ENCODE data around the gene COG3. TPM values are rescaled to one million over a fixed set of nuclear protein-coding genes. Genes with fewer than 3 reads are reported as not detected.

Gene COG3
- total and polyA plus RNA-seq, 2 experiments from 2014 or later: 17.1 to 23.9 TPM

DNA sequence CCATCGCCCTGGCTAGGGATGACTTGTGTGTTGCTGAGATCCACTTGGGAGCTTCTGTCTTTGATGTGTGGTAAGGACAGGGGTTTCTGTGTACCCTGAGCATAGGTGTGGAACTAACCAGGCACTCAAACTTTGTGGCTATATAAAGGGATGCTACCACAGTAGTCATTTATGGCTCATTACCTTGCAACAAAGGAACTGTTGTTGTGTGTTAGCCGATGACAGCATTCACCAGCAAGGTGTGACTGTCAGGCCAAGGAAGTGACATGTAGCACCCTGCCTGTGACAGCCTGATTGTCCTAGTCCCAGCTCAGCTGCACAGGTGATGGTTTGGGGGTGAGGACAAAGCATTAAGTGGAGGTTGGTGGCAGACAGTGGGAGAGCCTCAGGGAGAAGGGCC, 73.6 kb downstream of the COG3 start:
- no peak overlapping the region for H3K4me2 ChIP-seq
- no peaks in the 10 kb centered on the region for H3K9me2 ChIP-seq (ENCODE audit: insufficient read depth)
- DNase-seq (ENCODE audit: low spot score) (no peak), ATAC-seq (no peak)
- H3K79me2 ChIP-seq (replicated peaks; ENCODE audit: insufficient read depth): no peaks in the 10 kb centered on the region
- H3K27ac ChIP-seq (ENCODE audit: low read depth): no peak overlapping the region
- Mint-ChIP-seq H3K27me3 (ENCODE audit: insufficient read depth, low read depth, poor library complexity) (peaks cover 3% of the 10 kb centered on the region), H3K9me3 (no peaks in the 10 kb centered on the region), H3K4me1 (no peaks in the 10 kb centered on the region), H3K4me3 (no peak overlapping the region), H3K36me3 (ENCODE audit: low read depth) (no peaks in the 10 kb centered on the region), H3K27ac (no peak overlapping the region)
- H4K20me1 ChIP-seq (replicated peaks; ENCODE audit: insufficient read depth): peaks cover 3% of the 10 kb centered on the region; the same call in 1 of the 2 replicates
- no peaks in the 10 kb centered on the region for H3K27me3 ChIP-seq (ENCODE audit: insufficient read depth)
- TF ChIP-seq EZH2 (IDR thresholded peaks at IDR 0.05; ENCODE audit: low read depth, unreplicated experiment) (no peak), ZNF331 (CRISPR knock-in tag; IDR thresholded peaks at IDR 0.05; ENCODE audit: low read depth) (no peak), POLR2AphosphoS5 (IDR thresholded peaks at IDR 0.05; ENCODE audit: low read depth) (no peak), ZNF114 (CRISPR knock-in tag; IDR thresholded peaks at IDR 0.05) (no peak), NANOG (IDR thresholded peaks at IDR 0.05; ENCODE audit: borderline replicate concordance) (no peak), CREB1 (CRISPR knock-in tag; IDR thresholded peaks at IDR 0.05; ENCODE audit: low read depth) (no peak), JUNB (IDR thresholded peaks at IDR 0.05; ENCODE audit: unreplicated experiment) (no peak), STAT1 (IDR thresholded peaks at IDR 0.05; ENCODE audit: unreplicated experiment) (no peak), EZH2phosphoT487 (IDR thresholded peaks at IDR 0.05; ENCODE audit: unreplicated experiment) (no peak)
- TF ChIP-seq, protein P1, sequence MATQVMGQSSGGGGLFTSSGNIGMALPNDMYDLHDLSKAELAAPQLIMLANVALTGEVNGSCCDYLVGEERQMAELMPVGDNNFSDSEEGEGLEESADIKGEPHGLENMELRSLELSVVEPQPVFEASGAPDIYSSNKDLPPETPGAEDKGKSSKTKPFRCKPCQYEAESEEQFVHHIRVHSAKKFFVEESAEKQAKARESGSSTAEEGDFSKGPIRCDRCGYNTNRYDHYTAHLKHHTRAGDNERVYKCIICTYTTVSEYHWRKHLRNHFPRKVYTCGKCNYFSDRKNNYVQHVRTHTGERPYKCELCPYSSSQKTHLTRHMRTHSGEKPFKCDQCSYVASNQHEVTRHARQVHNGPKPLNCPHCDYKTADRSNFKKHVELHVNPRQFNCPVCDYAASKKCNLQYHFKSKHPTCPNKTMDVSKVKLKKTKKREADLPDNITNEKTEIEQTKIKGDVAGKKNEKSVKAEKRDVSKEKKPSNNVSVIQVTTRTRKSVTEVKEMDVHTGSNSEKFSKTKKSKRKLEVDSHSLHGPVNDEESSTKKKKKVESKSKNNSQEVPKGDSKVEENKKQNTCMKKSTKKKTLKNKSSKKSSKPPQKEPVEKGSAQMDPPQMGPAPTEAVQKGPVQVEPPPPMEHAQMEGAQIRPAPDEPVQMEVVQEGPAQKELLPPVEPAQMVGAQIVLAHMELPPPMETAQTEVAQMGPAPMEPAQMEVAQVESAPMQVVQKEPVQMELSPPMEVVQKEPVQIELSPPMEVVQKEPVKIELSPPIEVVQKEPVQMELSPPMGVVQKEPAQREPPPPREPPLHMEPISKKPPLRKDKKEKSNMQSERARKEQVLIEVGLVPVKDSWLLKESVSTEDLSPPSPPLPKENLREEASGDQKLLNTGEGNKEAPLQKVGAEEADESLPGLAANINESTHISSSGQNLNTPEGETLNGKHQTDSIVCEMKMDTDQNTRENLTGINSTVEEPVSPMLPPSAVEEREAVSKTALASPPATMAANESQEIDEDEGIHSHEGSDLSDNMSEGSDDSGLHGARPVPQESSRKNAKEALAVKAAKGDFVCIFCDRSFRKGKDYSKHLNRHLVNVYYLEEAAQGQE (IDR thresholded peaks at IDR 0.05; ENCODE audit: unreplicated experiment): no peak
- TF ChIP-seq, protein P2, sequence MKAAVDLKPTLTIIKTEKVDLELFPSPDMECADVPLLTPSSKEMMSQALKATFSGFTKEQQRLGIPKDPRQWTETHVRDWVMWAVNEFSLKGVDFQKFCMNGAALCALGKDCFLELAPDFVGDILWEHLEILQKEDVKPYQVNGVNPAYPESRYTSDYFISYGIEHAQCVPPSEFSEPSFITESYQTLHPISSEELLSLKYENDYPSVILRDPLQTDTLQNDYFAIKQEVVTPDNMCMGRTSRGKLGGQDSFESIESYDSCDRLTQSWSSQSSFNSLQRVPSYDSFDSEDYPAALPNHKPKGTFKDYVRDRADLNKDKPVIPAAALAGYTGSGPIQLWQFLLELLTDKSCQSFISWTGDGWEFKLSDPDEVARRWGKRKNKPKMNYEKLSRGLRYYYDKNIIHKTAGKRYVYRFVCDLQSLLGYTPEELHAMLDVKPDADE (IDR thresholded peaks at IDR 0.05): no peak
- TF ChIP-seq, protein P3, sequence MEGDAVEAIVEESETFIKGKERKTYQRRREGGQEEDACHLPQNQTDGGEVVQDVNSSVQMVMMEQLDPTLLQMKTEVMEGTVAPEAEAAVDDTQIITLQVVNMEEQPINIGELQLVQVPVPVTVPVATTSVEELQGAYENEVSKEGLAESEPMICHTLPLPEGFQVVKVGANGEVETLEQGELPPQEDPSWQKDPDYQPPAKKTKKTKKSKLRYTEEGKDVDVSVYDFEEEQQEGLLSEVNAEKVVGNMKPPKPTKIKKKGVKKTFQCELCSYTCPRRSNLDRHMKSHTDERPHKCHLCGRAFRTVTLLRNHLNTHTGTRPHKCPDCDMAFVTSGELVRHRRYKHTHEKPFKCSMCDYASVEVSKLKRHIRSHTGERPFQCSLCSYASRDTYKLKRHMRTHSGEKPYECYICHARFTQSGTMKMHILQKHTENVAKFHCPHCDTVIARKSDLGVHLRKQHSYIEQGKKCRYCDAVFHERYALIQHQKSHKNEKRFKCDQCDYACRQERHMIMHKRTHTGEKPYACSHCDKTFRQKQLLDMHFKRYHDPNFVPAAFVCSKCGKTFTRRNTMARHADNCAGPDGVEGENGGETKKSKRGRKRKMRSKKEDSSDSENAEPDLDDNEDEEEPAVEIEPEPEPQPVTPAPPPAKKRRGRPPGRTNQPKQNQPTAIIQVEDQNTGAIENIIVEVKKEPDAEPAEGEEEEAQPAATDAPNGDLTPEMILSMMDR (conservative IDR thresholded peaks at IDR 0.05; ENCODE audit: low read depth in 2 of 2): no peak
- TF ChIP-seq, protein P4, sequence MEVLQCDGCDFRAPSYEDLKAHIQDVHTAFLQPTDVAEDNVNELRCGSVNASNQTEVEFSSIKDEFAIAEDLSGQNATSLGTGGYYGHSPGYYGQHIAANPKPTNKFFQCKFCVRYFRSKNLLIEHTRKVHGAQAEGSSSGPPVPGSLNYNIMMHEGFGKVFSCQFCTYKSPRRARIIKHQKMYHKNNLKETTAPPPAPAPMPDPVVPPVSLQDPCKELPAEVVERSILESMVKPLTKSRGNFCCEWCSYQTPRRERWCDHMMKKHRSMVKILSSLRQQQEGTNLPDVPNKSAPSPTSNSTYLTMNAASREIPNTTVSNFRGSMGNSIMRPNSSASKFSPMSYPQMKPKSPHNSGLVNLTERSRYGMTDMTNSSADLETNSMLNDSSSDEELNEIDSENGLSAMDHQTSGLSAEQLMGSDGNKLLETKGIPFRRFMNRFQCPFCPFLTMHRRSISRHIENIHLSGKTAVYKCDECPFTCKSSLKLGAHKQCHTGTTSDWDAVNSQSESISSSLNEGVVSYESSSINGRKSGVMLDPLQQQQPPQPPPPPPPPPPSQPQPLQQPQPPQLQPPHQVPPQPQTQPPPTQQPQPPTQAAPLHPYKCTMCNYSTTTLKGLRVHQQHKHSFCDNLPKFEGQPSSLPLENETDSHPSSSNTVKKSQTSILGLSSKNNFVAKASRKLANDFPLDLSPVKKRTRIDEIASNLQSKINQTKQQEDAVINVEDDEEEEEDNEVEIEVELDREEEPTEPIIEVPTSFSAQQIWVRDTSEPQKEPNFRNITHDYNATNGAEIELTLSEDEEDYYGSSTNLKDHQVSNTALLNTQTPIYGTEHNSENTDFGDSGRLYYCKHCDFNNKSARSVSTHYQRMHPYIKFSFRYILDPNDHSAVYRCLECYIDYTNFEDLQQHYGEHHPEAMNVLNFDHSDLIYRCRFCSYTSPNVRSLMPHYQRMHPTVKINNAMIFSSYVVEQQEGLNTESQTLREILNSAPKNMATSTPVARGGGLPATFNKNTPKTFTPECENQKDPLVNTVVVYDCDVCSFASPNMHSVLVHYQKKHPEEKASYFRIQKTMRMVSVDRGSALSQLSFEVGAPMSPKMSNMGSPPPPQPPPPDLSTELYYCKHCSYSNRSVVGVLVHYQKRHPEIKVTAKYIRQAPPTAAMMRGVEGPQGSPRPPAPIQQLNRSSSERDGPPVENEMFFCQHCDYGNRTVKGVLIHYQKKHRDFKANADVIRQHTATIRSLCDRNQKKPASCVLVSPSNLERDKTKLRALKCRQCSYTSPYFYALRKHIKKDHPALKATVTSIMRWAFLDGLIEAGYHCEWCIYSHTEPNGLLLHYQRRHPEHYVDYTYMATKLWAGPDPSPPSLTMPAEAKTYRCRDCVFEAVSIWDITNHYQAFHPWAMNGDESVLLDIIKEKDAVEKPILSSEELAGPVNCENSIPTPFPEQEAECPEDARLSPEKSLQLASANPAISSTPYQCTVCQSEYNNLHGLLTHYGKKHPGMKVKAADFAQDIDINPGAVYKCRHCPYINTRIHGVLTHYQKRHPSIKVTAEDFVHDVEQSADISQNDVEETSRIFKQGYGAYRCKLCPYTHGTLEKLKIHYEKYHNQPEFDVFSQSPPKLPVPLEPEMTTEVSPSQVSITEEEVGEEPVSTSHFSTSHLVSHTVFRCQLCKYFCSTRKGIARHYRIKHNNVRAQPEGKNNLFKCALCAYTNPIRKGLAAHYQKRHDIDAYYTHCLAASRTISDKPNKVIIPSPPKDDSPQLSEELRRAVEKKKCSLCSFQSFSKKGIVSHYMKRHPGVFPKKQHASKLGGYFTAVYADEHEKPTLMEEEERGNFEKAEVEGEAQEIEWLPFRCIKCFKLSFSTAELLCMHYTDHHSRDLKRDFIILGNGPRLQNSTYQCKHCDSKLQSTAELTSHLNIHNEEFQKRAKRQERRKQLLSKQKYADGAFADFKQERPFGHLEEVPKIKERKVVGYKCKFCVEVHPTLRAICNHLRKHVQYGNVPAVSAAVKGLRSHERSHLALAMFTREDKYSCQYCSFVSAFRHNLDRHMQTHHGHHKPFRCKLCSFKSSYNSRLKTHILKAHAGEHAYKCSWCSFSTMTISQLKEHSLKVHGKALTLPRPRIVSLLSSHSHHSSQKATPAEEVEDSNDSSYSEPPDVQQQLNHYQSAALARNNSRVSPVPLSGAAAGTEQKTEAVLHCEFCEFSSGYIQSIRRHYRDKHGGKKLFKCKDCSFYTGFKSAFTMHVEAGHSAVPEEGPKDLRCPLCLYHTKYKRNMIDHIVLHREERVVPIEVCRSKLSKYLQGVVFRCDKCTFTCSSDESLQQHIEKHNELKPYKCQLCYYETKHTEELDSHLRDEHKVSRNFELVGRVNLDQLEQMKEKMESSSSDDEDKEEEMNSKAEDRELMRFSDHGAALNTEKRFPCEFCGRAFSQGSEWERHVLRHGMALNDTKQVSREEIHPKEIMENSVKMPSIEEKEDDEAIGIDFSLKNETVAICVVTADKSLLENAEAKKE (CRISPR knock-in tag; IDR thresholded peaks at IDR 0.05): no peak
- no peaks in the 10 kb centered on the region for H3K36me3 ChIP-seq (ENCODE audit: insufficient read depth)
- no peak overlapping the region for H2AFZ ChIP-seq
- H3K4me1 ChIP-seq (ENCODE audit: insufficient read depth): no peaks in the 10 kb centered on the region
- no peaks in the 10 kb centered on the region for H3F3A ChIP-seq (replicated peaks; ENCODE audit: low read depth)
- H3K4me3 ChIP-seq: no peak overlapping the region

Data from GM23338 (cell line).